GM20431 (cell line): ENCODE measurements around the gene MACROD2.

ENCODE experiments used
- in situ Hi-C: fragments of 300-500 bp; cut with MseI, MboI; formaldehyde crosslinking; loops from one replicate; pipeline ENCODE4 v1.15.0; 2020; ENCODE audit warnings: low sequenced_read_pairs; ENCODE audit not compliant: unreplicated experiment

The MACROD2 gene

GRCh38 chr20:14712302-14712739 is 717.0 kb downstream of the MACROD2 start:
- in situ Hi-C loops = no loop called here

DNA sequence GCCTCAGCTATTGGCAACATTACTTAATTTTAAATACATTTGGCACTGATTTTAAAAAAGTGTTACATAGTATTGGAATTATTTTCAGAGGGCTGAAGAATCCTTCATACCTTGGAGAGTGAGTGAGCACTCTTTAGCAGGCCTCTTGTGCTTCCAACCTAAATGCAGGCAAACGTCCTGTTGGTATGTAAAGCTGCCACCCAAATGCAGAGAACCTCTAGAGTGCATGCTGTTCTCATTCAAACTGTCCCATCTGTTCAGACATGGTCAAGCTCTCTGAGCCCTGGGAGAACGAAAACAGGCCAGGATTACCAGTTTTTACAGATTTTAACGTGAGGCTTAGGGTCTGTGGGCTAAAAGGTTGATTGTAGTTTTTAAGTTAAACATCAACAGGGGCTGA is 720.1 kb downstream of the MACROD2 start:
- in situ Hi-C loops = no loop called here

DNA sequence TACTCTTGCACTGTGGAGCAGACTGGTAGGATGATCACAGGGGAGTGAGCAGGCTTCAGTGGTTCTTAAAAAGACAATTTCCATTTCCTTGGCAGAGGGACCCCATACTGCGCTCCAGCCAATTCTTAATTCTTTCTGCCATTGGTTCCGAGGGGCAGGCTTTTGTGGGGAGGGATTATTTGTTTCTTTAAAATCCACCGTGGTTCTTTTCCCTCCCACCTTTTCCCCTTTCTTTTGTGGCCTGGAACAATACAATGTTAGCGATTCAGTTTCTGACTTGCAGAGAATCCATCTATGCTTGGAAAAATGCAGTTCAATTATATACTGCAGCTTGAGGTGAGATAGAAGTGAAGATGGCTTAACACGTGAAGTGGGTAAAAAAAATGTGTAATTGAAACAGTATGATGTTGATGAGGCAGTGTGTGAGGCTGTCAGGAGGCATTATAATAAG is 721.1 kb downstream of the MACROD2 start:
- in situ Hi-C loops = no loop called here

DNA sequence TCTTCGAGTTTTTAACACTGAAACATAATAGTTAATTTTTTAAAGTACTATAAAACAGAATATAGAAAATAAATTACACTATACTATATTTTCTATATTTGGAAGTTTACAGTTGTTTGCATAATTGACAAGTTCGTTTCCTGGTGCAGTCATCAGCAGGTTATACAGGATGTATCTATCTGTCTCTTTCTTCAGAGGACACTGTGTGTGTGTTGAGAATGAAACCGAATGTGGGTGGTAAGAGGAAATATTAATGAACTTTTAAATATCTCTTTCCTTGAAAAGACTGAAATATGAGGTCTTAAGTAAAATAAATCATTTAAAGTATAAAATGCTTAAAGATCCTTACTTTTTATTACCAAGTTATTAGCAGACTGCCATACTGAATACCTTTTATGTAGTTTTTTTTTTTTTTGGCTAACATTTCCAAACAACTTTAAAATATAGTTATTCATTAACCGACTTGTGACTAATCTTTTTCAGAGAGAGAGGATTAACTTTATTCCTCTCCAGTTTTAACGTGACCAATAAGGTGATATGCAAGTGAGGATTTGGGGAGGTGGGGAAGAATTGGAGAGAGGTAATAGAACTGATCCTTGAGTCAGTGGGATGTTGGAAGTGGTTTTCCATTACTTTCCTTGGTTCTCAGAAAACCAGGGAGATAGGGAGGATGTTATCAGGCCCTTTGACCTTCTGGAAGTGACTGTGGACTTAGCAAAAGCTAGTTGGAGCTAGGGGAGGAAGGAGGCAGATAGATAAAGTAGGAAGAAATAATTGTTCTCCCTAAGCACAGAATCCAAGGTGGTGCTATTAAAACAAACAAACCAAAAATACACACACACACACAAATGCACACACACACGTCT is 722.1 kb downstream of the MACROD2 start:
- in situ Hi-C loops = no loop called here

- in situ Hi-C loops = no loop called here
Observed at GRCh38 chr20:14720251-14720650, 724.9 kb downstream of the MACROD2 start.

- in situ Hi-C loops = no loop called here
Observed at GRCh38 chr20:14721926-14722452, 726.7 kb downstream of the MACROD2 start.

GRCh38 chr20:14723614-14724013 is 728.3 kb downstream of the MACROD2 start:
- in situ Hi-C loops = no loop called here

- in situ Hi-C loops = no loop called here
Observed at GRCh38 chr20:14724036-14724435, 728.7 kb downstream of the MACROD2 start.

GRCh38 chr20:14724468-14724867 is 729.2 kb downstream of the MACROD2 start:
- in situ Hi-C loops = no loop called here

DNA sequence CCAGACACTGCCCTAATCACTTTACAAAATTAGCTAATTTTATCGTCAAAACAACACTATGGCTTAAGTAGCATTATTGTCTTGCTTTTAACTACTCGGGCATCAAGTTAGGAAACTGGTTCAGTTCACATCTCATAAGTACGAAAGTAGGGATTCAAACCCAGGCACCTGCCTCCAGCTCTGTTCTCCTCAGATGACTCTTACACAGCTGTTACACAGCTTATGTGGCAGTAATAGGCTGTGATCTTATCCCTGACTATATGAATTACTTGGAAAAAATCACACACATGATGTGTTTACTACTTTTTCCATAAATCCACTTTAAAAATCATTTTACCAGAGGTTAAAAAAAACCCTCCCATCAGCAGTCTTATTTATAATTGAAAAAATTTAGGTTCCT is 731.3 kb downstream of the MACROD2 start:
- in situ Hi-C loops = no loop called here

GRCh38 chr20:14727485-14728150 is 732.3 kb downstream of the MACROD2 start:
- in situ Hi-C loops = no loop called here

GRCh38 chr20:14729390-14729789 is 734.1 kb downstream of the MACROD2 start:
- in situ Hi-C loops = no loop called here

- in situ Hi-C loops = no loop called here
Observed at GRCh38 chr20:14732343-14732742, 737.0 kb downstream of the MACROD2 start.

DNA sequence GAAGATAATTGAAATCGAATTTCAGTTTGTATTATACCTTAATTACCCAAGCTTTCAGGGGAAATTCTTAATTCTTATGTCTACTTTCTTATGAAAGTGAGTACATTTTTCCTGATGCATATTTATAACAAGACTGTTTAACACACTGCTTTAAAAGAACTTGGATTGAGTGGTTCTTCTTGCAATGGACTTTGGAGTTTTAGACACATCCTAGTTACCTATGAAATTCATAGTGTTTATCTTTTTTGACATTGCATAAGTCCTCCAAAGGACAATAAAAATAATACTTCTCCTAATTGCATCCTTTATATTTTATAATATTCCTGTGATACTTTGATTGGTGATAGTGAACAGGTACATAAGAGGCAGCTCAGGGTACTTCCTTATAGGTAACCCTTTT is 737.7 kb downstream of the MACROD2 start:
- in situ Hi-C loops = no loop called here

DNA sequence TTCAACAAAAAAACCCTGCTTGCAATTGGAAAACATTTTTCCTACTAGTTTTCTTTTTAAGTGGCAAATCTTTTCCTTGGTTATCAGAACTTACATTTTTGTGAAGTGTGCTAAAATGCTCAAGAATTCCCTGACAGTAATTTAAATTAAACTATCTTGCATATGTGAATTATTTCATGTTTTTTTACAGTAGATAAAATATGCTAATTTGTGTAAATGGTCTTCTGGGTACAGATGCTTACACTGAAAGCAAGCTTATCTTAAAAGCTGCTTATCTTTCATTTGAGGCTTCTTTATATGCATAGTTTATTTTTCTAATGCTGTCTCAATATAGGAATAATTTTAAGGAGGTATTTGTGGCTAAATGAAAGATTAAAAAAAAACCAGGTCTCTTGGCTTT is 745.1 kb downstream of the MACROD2 start:
- in situ Hi-C loops = no loop called here

DNA sequence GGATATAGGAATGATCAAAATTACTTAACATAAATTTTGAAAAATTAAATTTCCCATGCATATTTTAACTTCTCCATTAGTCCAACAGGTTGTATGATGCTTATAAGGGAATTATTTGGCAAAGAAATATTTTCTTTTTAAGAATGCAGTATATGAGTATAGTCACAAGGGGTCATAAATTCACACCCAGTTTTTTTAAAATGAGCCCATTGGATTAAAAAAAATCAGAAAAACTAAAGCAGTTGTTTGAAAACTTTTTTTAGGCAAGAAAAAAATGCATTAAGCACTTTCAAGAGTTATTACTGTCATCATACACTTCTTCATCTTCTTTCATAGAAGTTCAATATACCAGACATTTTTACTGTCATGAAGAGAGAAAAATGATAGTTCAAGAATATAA is 746.3 kb downstream of the MACROD2 start:
- in situ Hi-C loops = no loop called here

DNA sequence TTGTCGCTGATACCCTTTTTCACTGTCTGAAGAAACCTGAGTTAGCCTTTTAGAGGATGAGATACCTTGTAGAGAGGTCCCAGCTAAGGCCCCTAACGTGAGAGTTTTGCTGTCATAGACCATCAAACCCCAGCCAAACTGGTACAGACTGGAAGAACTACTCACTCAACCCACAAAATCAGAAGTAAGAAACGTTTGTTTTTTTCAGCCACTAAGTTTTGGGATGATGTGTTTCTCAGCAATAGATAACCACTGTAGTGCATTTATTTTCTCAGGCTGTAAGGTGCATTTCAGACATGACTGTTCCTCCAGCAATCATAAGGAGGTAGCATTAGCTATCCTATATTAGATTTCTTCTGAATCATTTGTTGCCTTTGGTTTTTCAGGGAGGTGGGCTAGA is 749.4 kb downstream of the MACROD2 start:
- in situ Hi-C loops = no loop called here

- in situ Hi-C loops = no loop called here
Observed at GRCh38 chr20:14745830-14746229, 750.5 kb downstream of the MACROD2 start.

GRCh38 chr20:14751191-14751590 is 755.9 kb downstream of the MACROD2 start:
- in situ Hi-C loops = no loop called here

DNA sequence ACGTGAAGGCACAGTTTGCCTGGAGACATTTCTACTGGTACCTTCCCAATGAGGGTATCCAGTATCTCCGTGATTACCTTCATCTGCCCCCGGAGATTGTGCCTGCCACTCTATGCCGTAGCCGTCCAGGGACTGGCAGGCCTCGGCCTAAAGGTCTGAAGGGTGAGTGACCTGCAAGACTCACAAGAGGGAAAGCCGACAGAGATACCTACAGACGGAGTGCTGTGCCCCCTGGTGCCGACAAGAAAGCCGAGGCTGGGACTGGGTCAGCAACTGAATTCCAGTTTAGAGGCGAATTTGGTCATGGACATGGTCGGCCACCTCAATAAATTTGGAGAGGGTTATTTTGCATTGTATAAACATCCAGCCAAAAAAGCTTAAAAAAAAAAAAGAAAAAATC is 762.4 kb downstream of the MACROD2 start:
- in situ Hi-C loops = no loop called here

GRCh38 chr20:14758356-14758755 is 763.0 kb downstream of the MACROD2 start:
- in situ Hi-C loops = no loop called here
